Thymus (tissue), 11 donors: ENCODE measurements around the gene RANGAP1. TPM values are rescaled to one million over a fixed set of nuclear protein-coding genes. Genes with fewer than 3 reads are reported as not detected.

ENCODE experiments used
- DNase-seq, 9 donors: peaks; one replicate each; pipeline ENCODE4 v3.0.0-alpha.2; 2013; ENCODE audit warnings: low spot score in 9 of 9, low read depth in 6 of 9, missing footprints in 1 of 9
- H3K27ac ChIP-seq, 2 donors: one replicate each; pipeline ENCODE4 v1.5.1; 2013; ENCODE audit warnings: control low read depth in 1 of 2, low read depth in 1 of 2, low read length in 1 of 2, mild to moderate bottlenecking in 1 of 2, moderate library complexity in 1 of 2
- H3K27me3 ChIP-seq, 2 donors: one replicate each; pipeline ENCODE4 v1.5.1; 2013; ENCODE audit warnings: low read length in 1 of 2; ENCODE audit not compliant: control insufficient read depth in 2 of 2, insufficient read depth in 1 of 2
- H3K36me3 ChIP-seq, 2 donors: one replicate each; pipeline ENCODE4 v1.5.1; 2013; ENCODE audit warnings: low read length in 1 of 2, mild to moderate bottlenecking in 1 of 2, moderate library complexity in 1 of 2; ENCODE audit not compliant: control insufficient read depth in 2 of 2, insufficient read depth in 2 of 2
- H3K4me1 ChIP-seq, 2 donors: one replicate each; pipeline ENCODE4 v1.5.1; 2013; ENCODE audit warnings: low read length in 2 of 2; ENCODE audit not compliant: control insufficient read depth in 2 of 2, insufficient read depth in 2 of 2
- H3K4me3 ChIP-seq, 2 donors: one replicate each; pipeline ENCODE4 v1.5.1; 2013; ENCODE audit warnings: low read length in 2 of 2, control low read depth in 1 of 2, mild to moderate bottlenecking in 1 of 2
- H3K9me3 ChIP-seq, 2 donors: one replicate each; pipeline ENCODE4 v1.5.1; 2013; ENCODE audit warnings: low read length in 1 of 2, mild to moderate bottlenecking in 1 of 2; ENCODE audit not compliant: control insufficient read depth in 2 of 2, insufficient read depth in 1 of 2
- WGBS: extraction: QIAGEN DNeasy Blood & Tissue Kit; methylation state at CpG from one replicate; pipeline ENCODE4 v1.1.7; 2013; 5-methylcytosine and 5-hydroxymethylcytosine counted together
- polyA plus RNA-seq: library from polyadenylated mRNA; stranded (reverse); fragments of 200-250 nt; gene quantifications from one replicate; pipeline ENCODE4 v1.2.3, GENCODE V29; 2013
- total RNA-seq: library from RNA; stranded (reverse); fragments of 120-200 nt; gene quantifications from one replicate; pipeline ENCODE4 v1.2.4, GENCODE V29; 2013
- donor health status: healthy.

The RANGAP1 gene
- total and polyA plus RNA-seq, 2 donors = 40.6 to 63.6 TPM

- no peaks in the 10 kb centered on the region for H3K4me1 ChIP-seq
- H3K9me3 ChIP-seq = no peaks in the 10 kb centered on the region
- H3K4me3 ChIP-seq = no peak overlapping the region
- H3K27ac ChIP-seq = no peak overlapping the region
- peaks cover 87 to 97% of the 10 kb centered on the region in 2 donors for H3K36me3 ChIP-seq
- no peak for DNase-seq
- no peaks in the 10 kb centered on the region for H3K27me3 ChIP-seq
- 94% methylated on average over 20 of the region's 20 CpGs for WGBS
Observed at GRCh38 chr22:41256254-41257253, 29.4 kb downstream of the RANGAP1 start.

- DNase-seq = no peak
- no peaks in the 10 kb centered on the region for H3K4me1 ChIP-seq
- no peaks in the 10 kb centered on the region for H3K9me3 ChIP-seq
- no peak overlapping the region for H3K4me3 ChIP-seq
- WGBS = 97% methylated on average over 7 of the region's 7 CpGs
- no peak overlapping the region for H3K27ac ChIP-seq
- H3K36me3 ChIP-seq = peaks cover 91 to 97% of the 10 kb centered on the region in 2 donors
- H3K27me3 ChIP-seq = no peaks in the 10 kb centered on the region
Observed at GRCh38 chr22:41254230-41254629, 31.8 kb downstream of the RANGAP1 start.

GRCh38 chr22:41252365-41252764, 33.6 kb downstream of the RANGAP1 start:
- no peak for DNase-seq

GRCh38 chr22:41250127-41250526, 35.9 kb downstream of the RANGAP1 start:
- H3K4me3 ChIP-seq = no peak overlapping the region
- H3K27ac ChIP-seq = no peak overlapping the region
- H3K27me3 ChIP-seq = no peaks in the 10 kb centered on the region
- H3K9me3 ChIP-seq = no peaks in the 10 kb centered on the region
- no peaks in the 10 kb centered on the region for H3K4me1 ChIP-seq
- DNase-seq = no peak
- 97% methylated on average over 12 of the region's 12 CpGs for WGBS
- H3K36me3 ChIP-seq = peaks cover 88 to 94% of the 10 kb centered on the region in 2 donors

More at GRCh38 chr22:41252365-41252764, 33.6 kb downstream of the RANGAP1 start:
- no peaks in the 10 kb centered on the region for H3K9me3 ChIP-seq
- peaks cover 92 to 97% of the 10 kb centered on the region in 2 donors for H3K36me3 ChIP-seq
- no peak overlapping the region for H3K4me3 ChIP-seq
- H3K27me3 ChIP-seq = no peaks in the 10 kb centered on the region
- no peaks in the 10 kb centered on the region for H3K4me1 ChIP-seq
- WGBS = 97% methylated on average over 8 of the region's 8 CpGs
- no peak overlapping the region for H3K27ac ChIP-seq

- no peaks in the 10 kb centered on the region for H3K4me1 ChIP-seq
- H3K27me3 ChIP-seq = no peaks in the 10 kb centered on the region
Observed at GRCh38 chr22:41249442-41249841, 36.5 kb downstream of the RANGAP1 start.

GRCh38 chr22:41248758-41249157, 37.2 kb downstream of the RANGAP1 start:
- DNase-seq = no peak
- Histone ChIP-seq H3K4me3 (no peak overlapping the region), H3K27ac (no peak overlapping the region), H3K36me3 (peaks cover 80 to 84% of the 10 kb centered on the region in 2 donors), H3K27me3 (no peaks in the 10 kb centered on the region), H3K4me1 (no peaks in the 10 kb centered on the region), H3K9me3 (no peaks in the 10 kb centered on the region)
- WGBS = 98% methylated on average over 10 of the region's 10 CpGs

More at GRCh38 chr22:41249442-41249841, 36.5 kb downstream of the RANGAP1 start:
- Histone ChIP-seq H3K4me3 (no peak overlapping the region), H3K27ac (no peak overlapping the region), H3K36me3 (peaks cover 86 to 90% of the 10 kb centered on the region in 2 donors), H3K9me3 (no peaks in the 10 kb centered on the region)
- 98% methylated on average over 14 of the region's 14 CpGs for WGBS
- DNase-seq = no peak

GRCh38 chr22:41248314-41248713, 37.7 kb downstream of the RANGAP1 start:
- H3K4me1 ChIP-seq = no peaks in the 10 kb centered on the region
- no peak for DNase-seq
- WGBS = 98% methylated on average over 15 of the region's 15 CpGs

GRCh38 chr22:41247703-41248102, 38.3 kb downstream of the RANGAP1 start:
- no peak for DNase-seq
- no peak overlapping the region for H3K4me3 ChIP-seq
- 87% methylated on average over 7 of the region's 7 CpGs for WGBS

More at GRCh38 chr22:41248314-41248713, 37.7 kb downstream of the RANGAP1 start:
- Histone ChIP-seq H3K9me3 (no peaks in the 10 kb centered on the region), H3K4me3 (no peak overlapping the region), H3K36me3 (peaks cover 76 to 80% of the 10 kb centered on the region in 2 donors), H3K27me3 (no peaks in the 10 kb centered on the region), H3K27ac (no peak overlapping the region)

GRCh38 chr22:41245917-41246499, 40.0 kb downstream of the RANGAP1 start:
- no peaks in the 10 kb centered on the region for H3K27me3 ChIP-seq
- no peaks in the 10 kb centered on the region for H3K4me1 ChIP-seq
- peaks cover 57 to 58% of the 10 kb centered on the region in 2 donors for H3K36me3 ChIP-seq
- no peaks in the 10 kb centered on the region for H3K9me3 ChIP-seq
- no peak for DNase-seq
- H3K4me3 ChIP-seq = no peak overlapping the region
- WGBS = 96% methylated on average over 21 of the region's 21 CpGs
- no peak overlapping the region for H3K27ac ChIP-seq

More at GRCh38 chr22:41247703-41248102, 38.3 kb downstream of the RANGAP1 start:
- Histone ChIP-seq H3K36me3 (peaks cover 70 to 74% of the 10 kb centered on the region in 2 donors), H3K27ac (no peak overlapping the region), H3K9me3 (no peaks in the 10 kb centered on the region), H3K4me1 (no peaks in the 10 kb centered on the region), H3K27me3 (no peaks in the 10 kb centered on the region)
